HG03342 (cell line): ENCODE measurements around the gene CTCFL.

Experiments used
- ATAC-seq: cut with Tn5 transposase; IDR thresholded peaks from one replicate; pipeline ENCODE4 v1.9.1; 2021; ENCODE audit warnings: mild to moderate bottlenecking, moderate library complexity; ENCODE audit not compliant: unreplicated experiment

Gene CTCFL

DNA sequence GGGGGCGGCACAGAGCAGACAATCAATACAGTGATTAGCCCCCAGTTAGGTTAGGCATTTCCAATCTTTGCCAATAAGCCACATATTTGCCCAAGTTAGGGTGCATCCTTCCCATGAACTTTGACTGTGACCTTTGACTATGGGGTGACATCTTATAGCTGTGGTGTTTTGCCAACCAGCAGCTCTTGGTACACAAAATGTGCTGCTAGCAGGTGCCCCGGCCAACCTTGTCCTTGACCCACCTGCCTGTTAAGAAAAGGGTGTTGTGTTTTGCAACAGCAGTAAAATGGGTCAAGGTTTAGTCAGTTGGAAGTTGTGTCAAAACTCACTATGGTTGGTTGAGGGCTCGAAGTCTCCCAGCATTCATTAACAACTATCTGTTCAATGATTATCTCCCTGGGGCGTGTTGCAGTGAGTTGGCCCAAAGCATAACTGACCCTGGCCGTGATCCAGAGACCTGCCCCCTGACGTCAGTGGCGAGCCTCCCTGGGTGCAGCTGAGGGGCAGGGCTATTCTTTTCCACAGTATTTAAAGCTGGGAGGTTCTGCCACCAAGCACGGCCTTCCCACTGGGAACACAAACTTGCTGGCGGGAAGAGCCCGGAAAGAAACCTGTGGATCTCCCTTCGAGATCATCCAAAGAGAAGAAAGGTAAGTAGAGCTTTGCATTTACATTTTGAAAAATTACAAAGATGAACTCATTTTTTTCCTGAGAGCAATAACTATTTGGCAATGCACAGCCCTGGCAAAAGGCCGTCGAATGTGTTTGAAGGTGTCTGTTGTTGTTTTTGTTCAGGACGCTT, 35.8 kb upstream of the CTCFL start, which contains the start of gene PCK1:
PCK1 (plus strand) TSS at position 557 of the 802 bp plus-strand sequence. CDS start 302 bp downstream, outside the sequence.
- ATAC-seq, result no peak

DNA sequence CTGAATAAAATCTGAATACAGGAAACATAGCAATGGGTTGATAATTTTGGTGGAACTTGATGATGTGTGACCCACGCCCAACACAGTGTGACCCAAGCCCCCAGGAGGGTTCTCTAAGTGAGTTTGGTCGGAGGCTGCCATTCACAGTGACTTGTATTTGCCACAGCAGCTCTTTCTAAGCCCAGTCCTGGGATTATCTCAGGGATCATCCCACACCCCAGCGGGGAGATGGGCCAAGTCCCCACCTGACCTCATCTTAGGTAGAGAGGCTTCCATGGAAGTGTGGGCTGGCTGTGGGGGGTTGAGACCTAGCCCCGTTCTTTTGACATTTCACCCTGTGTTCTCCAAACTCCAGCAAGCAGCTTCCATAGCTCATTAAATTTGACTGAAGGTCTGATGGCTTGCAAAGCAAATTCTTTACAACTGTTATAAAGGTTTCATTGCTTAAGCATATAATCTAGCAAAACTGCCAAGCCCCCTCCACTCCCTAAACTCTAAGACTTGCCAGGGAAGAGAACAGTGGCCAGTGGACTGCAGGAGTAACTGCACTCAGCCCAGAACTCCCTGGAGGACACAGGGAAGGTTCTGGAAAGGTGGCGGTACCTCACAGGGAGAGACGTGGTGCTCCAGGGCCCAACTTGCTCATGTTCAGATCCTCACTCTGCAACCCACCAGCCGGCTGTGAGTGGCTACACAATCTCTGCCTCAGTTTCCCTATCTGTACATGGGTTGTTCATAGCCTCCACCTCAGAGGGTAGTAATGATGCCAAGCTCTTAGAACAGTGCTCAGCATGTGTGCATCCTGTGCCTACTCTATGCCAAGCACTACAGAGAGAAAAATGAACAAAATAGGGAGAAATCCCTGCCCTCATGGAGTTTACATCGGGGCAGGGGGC, 35.0 kb upstream of the CTCFL start:
- no peak for ATAC-seq

DNA sequence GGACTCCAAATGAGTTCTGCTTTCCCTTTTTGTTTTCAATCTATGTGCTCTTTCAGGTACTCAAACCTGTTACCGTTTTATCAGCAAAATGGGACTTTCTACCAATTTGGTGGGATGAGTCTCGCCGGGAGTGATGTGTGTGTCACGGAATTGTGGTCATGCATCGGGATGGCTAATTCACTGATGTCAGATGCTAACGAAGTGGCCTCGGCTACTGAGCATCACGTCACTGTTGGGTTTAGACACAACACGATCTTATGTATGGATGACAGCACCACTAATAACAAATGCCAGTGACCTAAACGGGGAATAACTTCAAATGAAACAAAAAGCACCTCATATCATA, 34.3 kb upstream of the CTCFL start:
- ATAC-seq, result no peak

DNA sequence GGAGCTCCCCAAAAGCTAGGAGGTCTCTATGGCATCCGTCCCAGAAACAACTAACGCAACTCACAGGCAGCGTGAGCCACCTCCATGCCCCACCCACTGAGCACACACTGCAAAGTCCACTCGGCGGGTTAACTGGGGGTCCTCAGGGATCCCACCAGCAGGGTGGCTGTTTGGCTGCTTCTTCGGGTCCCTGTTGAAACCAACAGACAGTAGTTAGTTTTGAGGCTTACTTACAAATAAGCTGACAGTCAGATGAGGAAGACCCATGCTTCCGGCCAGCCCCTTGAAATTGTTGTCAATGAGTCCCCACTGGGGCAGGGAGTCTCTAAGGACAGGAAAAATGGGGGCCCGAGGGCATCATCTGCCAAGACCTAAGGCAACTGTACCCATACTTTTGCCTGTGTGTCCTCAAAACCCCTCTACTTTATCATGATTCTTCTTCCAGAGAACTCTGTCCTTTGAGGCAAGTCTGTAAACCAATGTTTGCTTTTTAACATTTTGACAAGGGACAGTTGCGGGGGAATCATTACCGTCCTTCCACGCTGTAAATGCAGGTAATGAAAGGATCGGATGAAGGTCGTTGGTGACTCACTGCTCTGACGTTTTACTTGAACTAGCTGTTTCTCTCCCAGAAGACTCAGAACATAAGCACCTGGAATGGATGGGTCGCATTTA, 33.8 kb upstream of the CTCFL start:
- ATAC-seq, result no peak

DNA sequence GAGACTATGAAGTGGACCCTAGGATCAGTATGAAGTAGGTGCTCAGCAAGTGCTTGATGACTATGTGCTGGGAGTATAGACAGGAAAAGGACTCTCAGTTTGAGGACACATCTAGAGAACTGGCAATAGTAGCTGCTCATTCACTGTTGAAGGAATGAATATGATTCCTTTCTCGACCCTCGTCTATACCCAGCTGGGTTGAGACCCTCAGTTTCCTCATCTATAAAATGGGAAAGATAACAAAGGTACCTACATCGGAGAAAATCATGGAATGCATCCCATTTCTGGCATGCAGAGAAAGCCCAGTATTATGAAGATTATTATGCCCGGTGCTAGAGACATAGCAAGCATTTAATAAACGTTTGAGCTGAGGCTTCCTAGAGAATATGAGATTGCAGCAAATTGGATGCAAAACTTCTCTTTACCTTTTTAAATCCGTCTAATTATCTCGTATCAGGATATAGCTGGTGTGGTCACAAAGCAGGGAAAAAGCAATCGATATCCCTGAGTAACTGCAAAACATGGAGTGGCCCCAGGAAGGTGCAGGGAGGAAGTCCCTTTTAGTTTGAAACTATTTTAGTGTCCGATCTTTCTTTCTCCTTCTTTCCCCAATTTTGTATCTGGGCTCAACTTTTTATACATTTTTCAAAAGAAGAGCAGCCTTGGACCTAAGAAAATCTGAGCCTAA, 33.1 kb upstream of the CTCFL start:
- no peak for ATAC-seq

DNA sequence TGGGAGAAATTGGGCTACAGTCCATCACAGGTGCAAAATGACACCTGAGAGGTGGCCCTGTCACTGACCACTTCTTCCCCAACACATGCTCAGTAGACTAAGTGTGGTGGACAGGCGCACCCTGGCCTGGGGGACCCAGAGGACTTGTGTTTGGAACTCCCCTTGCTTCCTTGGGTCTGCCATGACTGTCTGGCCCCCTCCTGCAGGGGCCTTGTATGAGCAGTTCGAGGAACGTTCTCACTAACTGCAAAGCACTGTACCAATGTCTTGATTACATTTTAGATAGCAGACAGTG, 32.0 kb upstream of the CTCFL start:
- ATAC-seq, result no peak

DNA sequence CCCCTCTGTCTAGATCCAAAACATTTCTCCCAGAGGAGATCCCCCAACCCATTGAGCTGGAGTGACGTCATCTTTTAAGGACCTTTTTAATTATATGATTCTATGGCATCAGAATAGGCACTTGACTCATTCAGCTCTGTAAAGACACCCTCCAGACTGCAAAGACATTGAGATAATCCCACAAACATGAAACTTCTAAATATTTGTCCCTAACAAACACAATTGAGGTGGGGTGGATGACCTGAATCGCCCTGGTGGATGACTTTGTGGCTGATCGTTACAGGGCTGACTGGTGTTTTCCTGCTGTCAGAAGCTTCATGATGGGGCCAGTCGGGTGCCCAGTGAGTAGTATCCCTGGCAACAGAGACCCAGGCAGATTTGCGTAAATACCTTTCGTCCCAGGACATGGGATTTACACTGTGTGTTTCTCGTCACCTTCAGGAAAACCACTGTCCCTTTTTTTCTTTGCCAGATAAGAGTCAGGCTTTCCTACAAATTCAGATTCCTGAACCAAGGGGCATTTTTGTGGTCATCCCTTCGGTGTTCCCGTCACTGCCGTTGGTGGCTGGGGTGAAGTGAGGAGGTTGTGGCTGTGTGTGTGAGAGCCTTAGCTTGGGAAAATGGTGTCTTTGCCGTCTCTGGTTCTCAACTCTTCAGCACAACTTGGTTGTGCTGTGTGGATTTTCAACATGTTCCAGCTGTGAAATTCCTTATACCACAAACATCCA, 30.7 kb upstream of the CTCFL start:
- no peak for ATAC-seq

DNA sequence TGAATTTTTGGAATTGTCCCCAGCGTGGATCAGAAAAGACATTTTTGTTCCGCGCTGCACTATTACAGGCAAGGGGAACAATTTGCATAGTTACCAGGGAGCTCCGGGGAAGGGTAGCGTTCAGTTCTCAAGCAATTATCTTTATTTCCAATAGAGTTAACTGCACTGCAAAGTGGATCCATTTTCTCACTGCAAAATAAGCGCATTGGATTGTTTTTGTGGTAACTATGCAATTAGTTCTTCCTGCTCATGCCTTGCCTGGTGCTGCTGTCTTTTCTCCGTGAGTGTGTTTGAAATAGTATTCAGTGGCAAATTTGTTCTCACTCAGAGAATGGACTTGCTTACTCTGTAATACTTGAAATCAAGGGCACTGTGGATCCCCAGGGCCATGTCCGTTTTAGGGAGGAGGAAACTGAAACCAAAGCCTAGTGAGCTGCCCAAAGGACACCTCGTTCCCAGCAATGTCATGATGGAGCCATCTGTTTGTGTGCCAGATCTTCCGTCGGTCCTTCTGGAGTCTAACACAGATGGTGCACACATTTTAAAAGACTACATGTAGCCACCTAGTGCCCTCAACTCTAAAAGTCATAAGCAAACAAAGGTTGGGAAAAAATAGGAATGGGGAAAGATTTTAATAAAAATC, 28.6 kb upstream of the CTCFL start:
- no peak for ATAC-seq

DNA sequence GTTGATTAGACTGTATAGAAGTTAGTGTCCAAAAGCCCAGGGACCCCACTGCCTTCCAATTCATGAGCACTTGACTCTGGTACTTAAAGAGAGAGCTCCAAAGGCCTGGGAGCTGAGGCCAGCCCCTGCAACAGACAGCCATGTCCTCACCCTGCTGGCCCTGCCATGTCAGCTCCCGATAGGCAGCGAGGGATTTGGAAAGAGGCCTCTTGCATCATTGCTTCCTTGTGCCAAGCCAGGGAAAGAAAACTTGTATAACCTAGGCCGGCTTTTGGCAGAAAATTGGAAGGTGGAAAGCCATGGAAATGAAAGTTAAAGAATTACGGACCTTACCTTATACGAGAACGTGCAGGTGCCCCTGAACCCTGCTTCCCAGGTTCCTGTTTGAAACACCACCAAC, 27.5 kb upstream of the CTCFL start:
- no peak for ATAC-seq

DNA sequence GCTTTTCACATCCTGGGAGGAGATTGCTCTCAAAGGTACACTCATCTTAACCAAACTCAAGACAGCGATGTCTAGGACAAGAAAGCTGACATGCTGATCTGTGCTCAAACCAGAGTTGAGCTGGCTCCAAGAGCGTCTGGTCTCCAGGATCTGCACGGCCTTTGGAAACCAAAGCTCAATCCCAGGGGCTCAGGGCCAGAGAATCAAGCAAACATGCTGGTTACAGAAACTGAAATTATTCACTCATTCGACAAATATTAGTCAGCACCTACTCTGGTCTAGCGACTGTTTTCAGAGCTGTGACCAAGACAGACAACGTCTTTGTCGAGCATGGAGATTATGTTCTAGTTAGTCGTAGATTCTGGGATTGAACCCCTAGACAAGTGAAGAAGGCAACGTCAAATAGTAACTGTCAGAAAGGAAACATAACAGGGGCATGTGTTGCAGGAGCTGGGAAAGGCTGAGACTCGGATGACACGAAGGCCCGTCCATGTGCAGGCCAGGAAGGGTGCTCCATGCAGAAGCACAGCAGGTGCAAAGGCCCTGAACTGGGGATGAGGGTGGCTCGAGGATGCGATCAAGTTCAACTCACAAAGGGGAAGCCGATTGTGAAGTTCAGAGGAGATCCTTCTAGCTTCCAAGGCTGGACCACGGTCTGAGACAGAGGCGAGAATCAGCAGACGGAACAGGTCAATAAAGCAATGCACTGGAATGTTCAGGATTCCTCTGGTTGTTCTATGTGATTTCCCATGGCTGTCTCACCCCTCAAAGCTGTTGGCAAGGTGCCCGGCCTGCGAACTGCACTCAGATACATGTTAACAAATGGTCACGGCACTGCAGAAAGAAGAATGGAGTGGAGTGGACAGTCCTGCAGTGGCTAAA, 23.5 kb upstream of the CTCFL start:
- ATAC-seq, result no peak

DNA sequence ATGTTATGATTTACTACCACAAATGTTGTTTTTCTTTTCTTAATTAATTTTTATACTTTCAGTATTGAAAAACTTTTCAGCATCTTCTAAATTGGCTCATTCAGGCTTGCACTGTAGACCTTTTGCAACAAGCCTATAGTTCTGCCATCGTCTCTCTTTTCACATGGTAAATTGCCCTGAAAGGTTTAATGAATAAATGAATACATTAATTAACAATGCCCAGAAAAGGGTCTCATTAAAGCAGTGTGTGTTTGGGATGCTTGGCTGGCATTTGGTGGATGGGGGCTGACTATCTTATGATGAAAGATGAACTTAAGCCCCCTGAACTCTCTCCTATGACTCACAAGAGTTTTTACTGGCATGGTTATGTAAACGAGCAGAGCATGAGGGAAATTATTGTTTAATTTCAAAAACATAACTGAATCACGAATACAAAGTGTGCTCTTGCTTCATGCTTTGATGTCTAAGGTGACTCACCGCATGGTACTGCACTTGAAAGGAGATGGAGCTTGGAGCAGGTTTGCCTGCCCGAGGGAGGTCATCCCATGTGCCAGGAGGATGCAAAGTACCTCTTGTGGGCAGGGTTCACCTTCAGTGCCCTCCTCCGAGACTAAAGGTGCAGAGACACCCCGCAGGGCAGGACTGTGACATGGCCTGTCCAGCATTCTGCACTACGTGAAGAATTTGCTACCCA, 22.2 kb upstream of the CTCFL start:
- ATAC-seq, result no peak

DNA sequence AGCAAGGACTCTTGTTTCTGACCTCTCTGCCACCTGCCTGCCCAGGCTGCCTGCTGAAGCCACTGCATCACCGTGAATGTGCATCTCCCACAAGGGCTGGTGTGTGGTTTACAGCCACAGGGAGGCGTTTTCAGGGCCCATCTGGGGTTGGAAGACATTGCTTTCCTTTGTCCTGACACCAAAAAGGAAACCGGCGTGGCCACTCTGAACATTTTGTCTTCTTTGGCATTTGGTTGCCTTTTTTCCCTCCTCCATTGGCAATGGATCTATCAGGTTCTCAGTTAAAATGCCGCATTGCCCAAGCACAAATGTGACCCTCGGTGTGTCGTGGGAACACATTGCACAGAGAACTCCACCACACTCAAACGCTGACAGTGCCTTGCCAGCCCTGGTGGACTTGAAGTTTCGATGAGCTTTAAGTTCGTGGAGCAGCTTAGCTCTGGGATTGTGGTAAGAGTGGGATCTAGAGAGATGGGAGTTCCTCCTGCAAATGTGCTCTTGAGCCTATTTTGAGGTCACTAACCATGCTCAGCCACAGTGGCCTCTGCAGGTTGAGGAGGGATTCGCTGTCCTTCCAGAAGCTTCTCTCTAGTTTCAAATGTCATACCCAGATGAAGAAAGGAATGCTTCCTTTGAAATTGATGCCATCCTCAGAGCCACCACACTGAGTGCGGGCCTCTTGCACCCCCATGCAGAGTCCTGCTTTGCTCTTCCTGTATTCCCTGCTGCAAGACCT, 21.2 kb upstream of the CTCFL start:
- ATAC-seq, result no peak

DNA sequence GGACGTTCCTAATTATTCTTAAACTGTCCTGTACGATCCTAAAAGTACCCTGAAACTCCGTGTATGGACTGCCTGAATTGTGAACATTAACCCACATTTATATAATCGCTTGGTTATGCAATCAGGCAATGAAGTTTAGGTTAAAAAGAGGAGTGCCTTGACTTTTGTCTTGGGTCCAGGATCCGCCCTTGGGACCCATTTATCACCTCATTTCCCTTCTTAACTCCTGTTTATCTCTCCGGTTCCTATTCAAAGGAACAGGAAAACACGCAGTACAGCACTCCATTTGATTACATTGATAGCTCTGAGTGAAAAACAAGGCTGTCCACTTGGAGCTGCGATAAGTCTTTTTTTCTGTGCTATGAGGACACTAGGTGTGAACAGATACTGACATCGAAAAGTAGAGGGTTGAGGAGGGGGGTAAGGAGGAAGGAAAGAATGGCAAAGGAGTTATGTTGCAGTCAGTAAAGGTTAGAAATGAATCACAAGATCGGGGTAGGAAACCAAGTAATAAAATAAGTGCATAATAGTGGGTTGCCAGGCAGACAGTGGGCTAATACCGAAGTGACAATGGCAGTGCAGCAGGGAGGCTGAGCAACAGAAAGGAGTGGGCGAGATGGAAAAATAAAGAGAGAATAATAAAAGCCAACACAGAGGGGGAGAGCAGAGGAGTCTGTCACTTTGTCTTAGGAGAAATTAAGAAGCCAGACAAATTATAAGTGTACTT, 20.1 kb upstream of the CTCFL start:
- ATAC-seq, result no peak

DNA sequence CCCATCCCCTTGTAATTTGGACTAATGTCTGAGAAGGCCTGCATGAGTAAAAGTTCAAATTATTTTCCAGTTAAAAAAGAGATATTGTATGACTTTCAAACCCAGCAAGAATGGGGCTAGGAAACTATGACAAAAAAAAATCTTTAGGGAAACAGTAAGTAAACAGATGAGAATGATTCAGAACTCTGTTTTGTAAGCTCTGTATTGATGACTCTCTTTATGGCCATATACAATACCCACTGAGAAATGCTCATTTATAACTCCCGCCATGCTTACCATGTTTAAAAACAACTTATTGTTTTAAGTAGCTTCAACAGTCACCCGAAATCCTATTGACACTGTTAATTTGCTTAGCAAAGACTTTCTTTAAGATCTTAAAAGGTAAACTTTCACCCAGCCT, 18.8 kb upstream of the CTCFL start:
- ATAC-seq, result no peak

DNA sequence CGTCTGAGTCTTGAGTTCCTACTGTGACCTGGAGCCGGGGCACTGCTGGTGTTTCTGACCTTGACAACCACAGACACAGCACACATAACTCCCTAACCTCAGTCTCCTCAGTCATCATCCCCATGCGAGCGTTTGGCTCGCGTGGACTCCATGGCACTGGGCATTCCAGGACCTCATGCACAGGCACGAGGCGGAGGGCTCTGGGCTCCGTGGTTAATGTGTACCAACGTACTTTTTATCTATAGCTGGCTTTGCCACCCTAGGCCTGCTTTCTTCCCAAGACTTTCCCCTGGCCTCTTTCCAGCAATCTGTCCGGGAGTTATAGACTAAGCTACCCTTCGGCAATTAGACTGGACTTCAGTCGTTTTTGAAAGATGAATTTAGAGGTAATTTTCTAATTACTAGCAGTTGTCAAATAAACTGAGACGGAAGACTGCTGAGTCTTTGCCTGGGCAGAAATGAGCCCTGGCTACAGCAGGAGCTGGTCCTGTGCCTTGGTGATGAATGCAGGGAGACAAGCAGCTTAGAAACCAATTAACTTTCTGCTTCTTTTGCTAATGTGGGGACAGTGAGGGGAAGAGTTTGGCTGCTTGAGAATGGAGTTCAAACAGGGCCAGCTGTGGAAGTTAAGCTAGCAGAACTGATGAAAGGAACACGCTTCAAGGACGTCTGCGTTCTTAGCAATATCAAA, 16.1 kb upstream of the CTCFL start:
- no peak for ATAC-seq

DNA sequence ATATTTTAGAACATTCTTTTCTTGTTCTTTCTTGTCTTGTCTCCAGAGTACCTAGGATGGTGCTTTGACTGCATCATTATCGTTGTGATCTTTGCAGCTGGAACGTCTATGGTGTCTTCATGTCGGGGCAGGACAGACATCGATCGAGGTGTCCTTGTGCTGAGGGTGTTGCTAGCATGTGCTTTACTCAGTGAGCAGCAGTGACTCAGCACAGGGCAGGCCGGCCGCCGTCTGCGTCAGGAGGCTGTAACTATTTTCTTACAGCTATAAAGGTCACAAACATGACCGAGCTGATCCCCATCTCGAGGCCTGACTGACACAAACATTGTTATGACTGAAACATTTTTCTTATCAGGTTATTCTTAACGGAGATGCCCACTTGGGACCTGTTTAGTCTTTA, 14.9 kb upstream of the CTCFL start:
- no peak for ATAC-seq

DNA sequence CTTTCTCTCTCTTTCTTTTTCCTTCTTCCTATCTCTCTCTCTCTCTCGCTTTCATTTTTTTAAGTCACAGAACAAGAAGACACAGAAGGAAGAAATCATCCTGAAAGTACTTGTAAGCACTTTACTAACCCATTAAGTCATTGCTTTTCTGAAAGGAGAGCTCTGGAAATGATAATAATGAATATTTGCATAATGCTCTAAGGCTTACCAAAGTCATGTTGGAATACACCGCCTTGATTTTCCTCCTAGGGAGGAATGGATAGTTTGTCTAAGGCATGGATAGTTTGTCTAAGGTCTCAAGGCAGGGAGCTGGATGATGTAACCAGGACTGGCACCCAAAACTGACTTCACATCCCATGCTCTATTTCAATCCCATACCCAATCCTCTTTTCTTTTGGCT, 12.9 kb upstream of the CTCFL start:
- ATAC-seq, result no peak
